PC-9 (cell line): Measurements from ENCODE around the gene AQP1.

Experiments used
- CTCF ChIP-seq: fragments of 200-600 bp; sonication (generic); conservative IDR thresholded peaks from 2 replicates; pipeline ENCODE4 v1.6.1; 2017; ENCODE audit warnings: mixed run types, antibody characterized with exemption, mild to moderate bottlenecking, moderate library complexity
- EZH2 ChIP-seq: fragments of 200-600 bp; sonication (generic); IDR thresholded peaks from 2 replicates; pipeline ENCODE4 v1.8.0; 2017; ENCODE audit warnings: antibody characterized with exemption, low read depth

- TF ChIP-seq CTCF (no peak), EZH2 (no peak)
Measured at GRCh38 chr7:30935569-30935877, 23.9 kb downstream of the AQP1 start.
